Heart left ventricle (tissue), 16 donors: ENCODE measurements around the gene BCKDK. TPM values are rescaled to one million over a fixed set of nuclear protein-coding genes. Genes with fewer than 3 reads are reported as not detected.
"Not testable (repeated sequence)": the region's sequence is repeated elsewhere in the genome, so short reads cannot be mapped to it uniquely, and the experiment has no call there.

Experiments
- ATAC-seq, 4 donors: fragments of 200-7000 bp; cut with Tn5 transposase; one replicate each; pipeline ENCODE4 v1.9.1; 2020 to 2022; ENCODE audit warnings: moderate library complexity in 4 of 4, mild to moderate bottlenecking in 3 of 4, moderate number of reproducible peaks in 1 of 4
- DNase-seq, 5 donors: peaks; one replicate each; pipeline ENCODE4 v3.0.0-alpha.2; 2020
- H3K27ac ChIP-seq, 12 donors: fragments of 200-600 bp; sonication (generic) in 4 of 12; one replicate each; pipeline versions ENCODE4 v1.5.0 to v1.8.0; 2016 to 2022; ENCODE audit warnings: mild to moderate bottlenecking in 2 of 12
- H3K27me3 ChIP-seq, 9 donors: fragments of 200-600 bp; sonication (generic) in 2 of 9; one replicate each; pipeline versions ENCODE4 v1.5.1 to v1.8.0; 2016 to 2022; ENCODE audit warnings: mild to moderate bottlenecking in 3 of 9
- H3K36me3 ChIP-seq, 9 donors: fragments of 200-600 bp; sonication (generic) in 2 of 9; one replicate each; pipeline versions ENCODE4 v1.5.0 to v1.8.0; 2018 to 2022; ENCODE audit warnings: mild to moderate bottlenecking in 2 of 9
- H3K4me1 ChIP-seq, 12 donors: fragments of 200-600 bp; sonication (generic) in 4 of 12; one replicate each; pipeline versions ENCODE4 v1.5.0 to v1.8.0; 2016 to 2022; ENCODE audit warnings: mild to moderate bottlenecking in 3 of 12
- H3K4me3 ChIP-seq, 12 donors: fragments of 200-600 bp; sonication (generic) in 4 of 12; one replicate each; pipeline versions ENCODE4 v1.5.0 to v1.8.0; 2017 to 2022; ENCODE audit warnings: mild to moderate bottlenecking in 9 of 12, moderate library complexity in 4 of 12
- H3K9me3 ChIP-seq, 12 donors: fragments of 200-600 bp; sonication (generic) in 4 of 12; one replicate each; pipeline versions ENCODE4 v1.5.0 to v1.8.0; 2016 to 2022; ENCODE audit warnings: mild to moderate bottlenecking in 1 of 12
- CTCF ChIP-seq, 12 donors: fragments of 200-600 bp; sonication (generic) in 4 of 12; IDR thresholded peaks; one replicate each; pipeline versions ENCODE4 v1.5.0 to v1.8.0; 2018 to 2022; ENCODE audit warnings: antibody characterized with exemption in 12 of 12, mild to moderate bottlenecking in 5 of 12
- POLR2A ChIP-seq, 2 donors: fragments of 450-650 bp; IDR thresholded peaks; one replicate each; pipeline ENCODE4 v1.6.1; 2017; ENCODE audit warnings: antibody characterized with exemption in 2 of 2, mild to moderate bottlenecking in 2 of 2, moderate library complexity in 2 of 2
- WGBS, 4 donors: extraction: QIAGEN DNeasy Blood & Tissue Kit in 2 of 4; methylation state at CpG; one replicate each; pipeline versions ENCODE4 v1.1.5 to v1.1.7; 2013 to 2018; 5-methylcytosine and 5-hydroxymethylcytosine counted together
- intact Hi-C, 10 donors: fragments of 100-400 bp; cut with DNase I; formaldehyde crosslinking; loops; one replicate each; pipeline versions ENCODE4 v1.11.1 to v1.14.2; 2022
- polyA plus RNA-seq, 2 donors: library from polyadenylated mRNA; stranded (reverse); fragments of 200-250 nt; gene quantifications; one replicate each; pipeline ENCODE4 v1.2.3, GENCODE V29; 2013
- total RNA-seq, 9 donors: library from RNA; depleted of rRNA in 2 of 9; stranded (reverse); fragments of >200 nt in 2 of 9; fragmentation: NEBNext Ultra II Directional in 3 of 9; extraction: Animal tissue kit (Norgen Biotek cat#: 25700) in 3 of 9; gene quantifications; one replicate each; pipeline versions ENCODE4 v1.1.0 to v1.2.4, GENCODE V29; 2016 to 2023
- donor health status: ischemic (EF 13 %, LVEDD 7.1; RV severe dilation, severe dysfunction).
- donor health status: healthy with polysubstance abuse.
- donor health status: DM: no; HTN: yes; CAD: no.
- donor health status: DM: no; HTN: no; CAD: no.
- donor health status: ischemic (EF 25% LVEDD 6.9; RV normal size, moderate dysfunction).
- donor health status: ischemic (EF 25% LVEDD 5.7; RV mildly dilated, moderate dysfunction).
- donor health status: healthy.
- donor health status: DM: yes; HTN: yes; CAD: no.
- donor health status: ischemic (EF 35%, LVEDD 5.7; RV mildly dilated, moderate dysfunction).
- donor health status: nonischemic (EF 11% LVEDD 7.7; RV severe dilation, severe dysfunction).
- donor health status: DM: yes; HTN: yes; CAD: no.
- donor health status: PGD.
- donor health status: ischemic (EF 29% LVEDD 5.4; RV normal size, mild dysfunction).
- donor health status: nonischemic (EF 23%, LVEDD 6.1; RV moderate dilation, normal function).

Gene BCKDK
- total and polyA plus RNA-seq, 11 donors = 42.6 to 134 (median 67.5) TPM

DNA sequence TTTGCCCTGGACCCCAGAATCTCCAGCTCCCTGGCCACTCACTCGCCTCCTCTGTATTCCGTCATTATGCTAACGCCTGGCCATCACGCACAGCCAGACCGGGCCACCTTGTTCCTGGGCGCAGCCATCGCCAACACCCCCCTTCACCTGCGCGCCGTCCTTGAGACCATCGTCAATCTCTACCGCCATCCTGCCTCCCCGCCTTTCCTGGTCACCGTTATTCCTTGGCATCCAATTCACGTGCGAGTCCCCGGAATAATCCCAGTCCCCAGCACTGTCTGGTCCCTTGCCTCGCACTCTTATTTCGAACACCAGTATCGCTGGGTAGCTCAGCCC, 14.1 kb upstream of the BCKDK start:
- H3K27ac ChIP-seq = peak overlapping the region in 11 of 12 donors; percentile 69 to 93 (median 89)
- DNase-seq (no peak), ATAC-seq (peak in 2 of 4 donors; percentile 14 to 35)
- intact Hi-C loops = loop anchor here in 5 of 10 donors (1.0 to 10.0 kb wide), 7 partner anchors 19 to 361 kb away; partner anchors contain the start of genes HSD3B7 (in 3 of the 5), ZNF646 (in 2 of the 5), ZNF668 (in 2 of the 5) and ARMC5 (in 1 of the 5)
- no peaks in the 10 kb centered on the region for H3K27me3 ChIP-seq
- H3K36me3 ChIP-seq = peaks cover 0 to 28% (median 15%) of the 10 kb centered on the region in 9 donors
- TF ChIP-seq POLR2A (IDR thresholded peaks at IDR 0.05) = no peak
- no peak for TF ChIP-seq CTCF (IDR thresholded peaks at IDR 0.05)
- H3K9me3 ChIP-seq = no peaks in the 10 kb centered on the region
- 0 to 1% (median 1%) methylated on average over 20 of the region's 20 CpGs for WGBS, 4 donors
- H3K4me1 ChIP-seq = peaks cover 0 to 26% (median 18%) of the 10 kb centered on the region in 12 donors
- peak overlapping the region; percentile 72 to 95 (median 84) for H3K4me3 ChIP-seq

DNA sequence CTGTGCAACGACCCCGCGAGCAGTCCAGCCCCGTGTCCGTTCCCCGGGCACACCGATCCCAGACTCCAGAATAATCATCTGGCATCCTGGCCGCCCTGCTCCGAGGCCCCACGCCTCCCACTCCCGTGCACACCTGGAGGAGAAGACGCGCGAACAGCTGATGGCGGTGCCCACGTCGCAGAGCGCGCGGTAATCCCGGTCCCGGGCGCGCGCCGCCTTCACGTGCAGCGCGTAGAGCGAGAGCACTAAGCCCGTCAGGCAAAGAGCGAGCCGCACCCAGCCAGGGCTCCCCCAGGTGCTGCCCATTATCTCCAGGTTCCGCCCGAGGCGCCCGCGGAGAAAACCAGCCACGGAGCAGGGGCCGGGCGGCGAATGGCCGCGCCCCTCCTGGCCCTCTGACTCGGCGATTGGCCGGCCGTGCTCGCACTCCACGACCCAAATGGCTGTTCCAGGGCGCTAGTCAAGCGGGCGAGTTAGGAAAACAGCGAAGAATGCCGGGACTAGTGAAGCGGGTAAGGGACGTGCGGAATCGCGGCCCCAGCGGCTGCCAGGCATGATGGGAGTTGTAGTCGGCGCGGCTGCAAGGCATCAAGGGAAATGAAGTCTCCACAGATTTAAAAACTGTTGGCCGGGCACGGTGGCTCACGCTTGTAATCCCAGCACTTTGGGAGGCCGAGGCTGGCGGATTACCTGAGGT, 13.6 kb upstream of the BCKDK start, which contains the start of gene VKORC1:
Gene VKORC1, minus strand, starts transcription at position 374 of the 697 bp plus-strand sequence. Its CDS starts 68 bp downstream, at position 306.
- TF ChIP-seq CTCF (IDR thresholded peaks at IDR 0.05) (no peak), POLR2A (IDR thresholded peaks at IDR 0.05) (peak in 1 of 2 donors; percentile 72)

DNA sequence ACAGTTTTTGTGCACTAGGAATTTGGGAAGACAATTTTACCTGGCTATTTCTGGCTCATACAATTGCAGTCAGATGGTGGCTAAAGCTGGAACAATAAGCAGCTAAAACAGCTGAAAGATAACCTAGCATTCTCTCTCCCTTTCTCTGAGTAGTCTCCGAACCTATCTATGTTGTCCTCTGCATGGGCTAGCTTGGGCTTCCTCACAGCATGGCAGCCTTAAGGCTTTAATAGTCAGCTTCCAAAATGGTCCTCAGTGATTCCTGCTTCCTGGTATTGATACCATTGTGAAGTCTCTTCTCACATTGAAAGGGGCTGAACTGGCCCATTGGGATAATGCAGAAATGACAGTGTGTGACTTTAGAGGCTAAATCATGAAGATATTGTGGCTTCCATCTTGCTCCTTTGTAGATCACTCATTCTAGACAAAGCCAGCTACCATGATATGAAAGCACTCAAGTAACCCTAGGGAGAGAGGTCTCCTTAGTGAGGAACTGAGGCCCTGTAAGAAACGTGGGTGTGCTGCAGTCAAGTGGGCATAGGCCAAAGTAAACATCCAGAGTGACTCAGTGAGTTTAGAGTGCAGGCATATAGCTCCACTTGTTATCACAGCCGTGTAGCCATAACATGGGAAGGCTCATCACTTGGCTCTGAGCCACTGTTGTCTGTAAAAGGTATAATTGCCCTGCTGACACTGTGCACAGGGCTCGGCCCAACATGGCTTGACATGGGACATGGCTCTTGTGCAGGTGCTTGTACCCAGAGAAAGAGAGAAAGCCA, 8.1 kb upstream of the BCKDK start:
- peaks cover 0 to 6% (median 0%) of the 10 kb centered on the region in 12 donors for H3K9me3 ChIP-seq
- no peaks in the 10 kb centered on the region for H3K27me3 ChIP-seq
- intact Hi-C loops = loop anchor here in 5 of 10 donors (5.0 to 10.0 kb wide), 4 partner anchors 113 to 355 kb away; partner anchors contain the start of genes HSD3B7 (in 3 of the 5) and ARMC5 (in 1 of the 5)
- H3K4me3 ChIP-seq = no peak overlapping the region
- WGBS, 4 donors = 63 to 67% (median 66%) methylated on average over 4 of the region's 4 CpGs
- H3K4me1 ChIP-seq = peaks cover 0 to 13% (median 5%) of the 10 kb centered on the region in 12 donors
- no peak overlapping the region for H3K27ac ChIP-seq
- H3K36me3 ChIP-seq = no peaks in the 10 kb centered on the region
- DNase-seq (no peak), ATAC-seq (no peak)
- TF ChIP-seq CTCF (IDR thresholded peaks at IDR 0.05) (no peak), POLR2A (IDR thresholded peaks at IDR 0.05) (no peak)

More for the DNA sequence above, 13.6 kb upstream of the BCKDK start, which contains the start of gene VKORC1:
- 0 to 1% (median 0%) methylated on average over 34 to 69 of the region's 69 CpGs for WGBS, 4 donors
- peaks cover 0 to 26% (median 18%) of the 10 kb centered on the region in 12 donors for H3K4me1 ChIP-seq
- ATAC-seq = peak; percentile 92 to 98 (median 96)
- intact Hi-C loops = loop anchor here in 7 of 10 donors (1.0 to 10.0 kb wide), 8 partner anchors 20 to 360 kb away; partner anchors contain the start of genes HSD3B7 (in 4 of the 7), ZNF646 (in 2 of the 7), ZNF668 (in 2 of the 7) and ARMC5 (in 1 of the 7)
- peak within 1 kb of the TSS; percentile 72 to 95 (median 84) for H3K4me3 ChIP-seq
- H3K27me3 ChIP-seq = no peaks in the 10 kb centered on the region
- no peaks in the 10 kb centered on the region for H3K9me3 ChIP-seq
- peak within 1 kb of the TSS; percentile 44 to 93 (median 88) for H3K27ac ChIP-seq
- H3K36me3 ChIP-seq = peaks cover 0 to 24% (median 14%) of the 10 kb centered on the region in 9 donors
- DNase-seq = peak; percentile 95 to 97 (median 96)

GRCh38 chr16:31100876-31101641, 7.1 kb upstream of the BCKDK start:
- WGBS, 4 donors = 73 to 79% (median 76%) methylated on average over 12 to 13 of the region's 13 CpGs
- H3K27ac ChIP-seq = not testable (repeated sequence)

More at GRCh38 chr16:31100876-31101641, 7.1 kb upstream of the BCKDK start:
- intact Hi-C loops, ATAC-seq, H3K4me1 ChIP-seq, H3K4me3 ChIP-seq, H3K9me3 ChIP-seq, H3K36me3 ChIP-seq, H3K27me3 ChIP-seq: not testable (repeated sequence)
- peak in 1 of 5 donors; percentile 3 for DNase-seq
